ENCODE measurements around the gene KIAA1217. TPM values are rescaled to one million over a fixed set of nuclear protein-coding genes. Genes with fewer than 3 reads are reported as not detected.

Gene KIAA1217
- total and polyA plus RNA-seq, 2 of the 8 experiments (the other 6 are each of a cell fraction or from before 2014, with no cell fraction given), result 4.5 to 15.6 TPM

DNA sequence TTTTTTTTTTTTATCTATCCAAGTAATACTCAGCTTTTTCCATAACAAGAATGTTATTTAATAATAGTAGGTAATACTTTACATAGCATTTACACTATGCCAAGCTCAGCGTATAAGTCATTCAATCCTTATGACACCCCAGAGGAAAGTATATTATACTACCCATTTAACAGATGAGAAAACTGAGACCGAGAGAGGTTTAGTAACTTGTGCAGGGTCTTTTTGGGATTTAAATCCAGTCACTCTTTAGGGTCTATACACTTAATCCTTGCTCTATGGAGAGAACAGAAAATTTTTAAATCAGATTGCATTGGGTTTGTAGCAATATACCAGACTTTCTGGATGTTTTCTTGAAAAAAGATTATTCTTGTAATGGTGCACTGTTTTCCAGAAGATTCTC lies 322.5 kb downstream of the KIAA1217 start:
- Histone ChIP-seq H4K5ac (ENCODE audit: insufficient read length, low read depth, low read length) (no peak overlapping the region), H3K14ac (ENCODE audit: insufficient read length) (no peak overlapping the region), H3K4ac (replicated peaks; ENCODE audit: insufficient read length, low read depth, low read length) (no peak overlapping the region), H3K79me2 (ENCODE audit: control insufficient read depth in 1 of 2, insufficient read depth in 2 of 2, low read length in 2 of 2) (no peaks in the 10 kb centered on the region), H2AFZ (ENCODE audit: low read length) (no peak overlapping the region), H2BK120ac (replicated peaks; ENCODE audit: low read depth, low read length) (no peak overlapping the region), H4K8ac (ENCODE audit: extremely low read depth, insufficient read depth, low read length) (no peak overlapping the region), H3K27me3 (replicated peaks in 1 of 4; ENCODE audit: control insufficient read depth in 3 of 4, extremely low read depth in 1 of 4, insufficient read depth in 3 of 4, low read length in 3 of 4) (no peaks in the 10 kb centered on the region), H2BK20ac (ENCODE audit: low read length) (no peak overlapping the region), H2BK5ac (ENCODE audit: low read depth, low read length) (no peak overlapping the region), H2AK5ac (ENCODE audit: low read depth, low read length) (no peak overlapping the region), H3K23ac (ENCODE audit: insufficient read length) (no peak overlapping the region), H3K4me1 (replicated peaks in 1 of 4; ENCODE audit: control insufficient read depth in 3 of 4, insufficient read depth in 4 of 4, low read length in 3 of 4) (no peaks in the 10 kb centered on the region), H2BK12ac (ENCODE audit: low read depth, low read length) (no peak overlapping the region), H3K79me1 (ENCODE audit: low read depth, low read length) (no peaks in the 10 kb centered on the region), H3K18ac (ENCODE audit: extremely low read depth, low read length) (no peak overlapping the region), H3K4me2 (ENCODE audit: insufficient read depth in 1 of 2, low read depth in 2 of 2, low read length in 2 of 2) (no peak overlapping the region), H3K36me3 (ENCODE audit: control insufficient read depth in 2 of 4, insufficient read depth in 4 of 4, low read length in 3 of 4) (peaks cover 2 to 27% (median 10%) of the 10 kb centered on the region in 4 experiments; a peak in 6 of 8 replicates), H3K27ac (ENCODE audit: low read depth, low read length) (no peak overlapping the region), H3K9me3 (ENCODE audit: insufficient read depth in 2 of 2, low read depth in 1 of 2, low read length in 1 of 2) (no peaks in the 10 kb centered on the region), H3K23me2 (ENCODE audit: low read depth, low read length) (no peaks in the 10 kb centered on the region), H4K20me1 (replicated peaks in 1 of 2; ENCODE audit: control insufficient read depth in 1 of 2, insufficient read depth in 2 of 2, low read length in 2 of 2) (peaks cover 0 to 2% of the 10 kb centered on the region in 2 experiments), H4K91ac (replicated peaks; ENCODE audit: insufficient read length, low read length) (no peak overlapping the region), H3K9ac (replicated peaks in 1 of 4; ENCODE audit: extremely low read depth in 1 of 4, low read depth in 3 of 4, low read length in 3 of 4) (no peak overlapping the region), H3K56ac (replicated peaks; ENCODE audit: insufficient read length, low read depth, low read length) (no peak overlapping the region), H2BK15ac (ENCODE audit: low read length) (no peak overlapping the region), H3K4me3 (ENCODE audit: extremely low read depth in 1 of 4, insufficient read depth in 2 of 4, low read depth in 3 of 4, low read length in 4 of 4) (no peak overlapping the region)
- ChIA-PET CTCF (ENCODE audit: partially characterized antibody) (no interaction called here), POLR2A (ENCODE audit: partially characterized antibody) (no interaction called here)
- 95% methylated on average over 2 of the region's 2 CpGs; no CpG with 5 or more reads in 1 of the 2 experiments for WGBS, 2 experiments (ENCODE audit: extremely low coverage in 1 of 2, insufficient coverage in 1 of 2, insufficient read length in 1 of 2, insufficient replicate concordance in 2 of 2, low coverage in 1 of 2, low lambda C conversion rate in 2 of 2, missing lambda C conversion rate in 1 of 2)
- no peak for DNase-seq (ENCODE audit: low read depth in 1 of 2, low spot score in 2 of 2)
- FAIRE-seq, result no peak
- TF ChIP-seq SUZ12 (IDR thresholded peaks at IDR 0.05; ENCODE audit: low read length) (no peak), RBBP5 (IDR thresholded peaks at IDR 0.05; ENCODE audit: borderline replicate concordance, low read depth, low read length) (no peak), CBX5 (IDR thresholded peaks at IDR 0.05; ENCODE audit: low read depth, low read length) (no peak), ZNF274 (IDR thresholded peaks at IDR 0.05; ENCODE audit: borderline replicate concordance, extremely low read depth, low read length) (no peak), CHD2 (IDR thresholded peaks at IDR 0.05; ENCODE audit: low read length) (no peak), RNF2 (IDR thresholded peaks at IDR 0.05; ENCODE audit: borderline replicate concordance, low read depth, low read length, missing control alignments, poor library complexity, severe bottlenecking) (no peak), NRF1 (IDR thresholded peaks at IDR 0.05; ENCODE audit: low read depth, low read length) (no peak)
- TF ChIP-seq, protein P1, sequence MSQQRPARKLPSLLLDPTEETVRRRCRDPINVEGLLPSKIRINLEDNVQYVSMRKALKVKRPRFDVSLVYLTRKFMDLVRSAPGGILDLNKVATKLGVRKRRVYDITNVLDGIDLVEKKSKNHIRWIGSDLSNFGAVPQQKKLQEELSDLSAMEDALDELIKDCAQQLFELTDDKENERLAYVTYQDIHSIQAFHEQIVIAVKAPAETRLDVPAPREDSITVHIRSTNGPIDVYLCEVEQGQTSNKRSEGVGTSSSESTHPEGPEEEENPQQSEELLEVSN (IDR thresholded peaks at IDR 0.05), result no peak

Data from H1 (cell line).